ENCODE results near the gene TICAM1.

DNA sequence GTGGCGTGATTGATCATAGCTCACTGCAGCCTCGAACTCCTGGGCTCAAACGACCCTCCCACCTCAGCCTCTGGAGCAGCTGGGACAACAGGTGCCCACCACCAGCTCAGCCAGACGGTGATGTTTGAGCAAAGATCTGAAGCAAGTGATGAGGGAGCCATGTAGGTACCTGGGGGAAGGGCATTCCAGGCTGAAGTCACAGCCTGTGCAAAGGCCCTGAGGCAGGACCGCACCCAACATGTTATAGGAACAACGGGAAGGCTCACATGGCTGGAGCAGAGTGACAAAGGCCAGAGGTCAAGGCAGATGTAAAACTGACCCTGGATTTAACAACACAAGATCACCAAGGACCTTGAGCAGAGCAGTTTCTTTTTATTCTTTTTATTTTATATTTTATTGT, 25.1 kb downstream of the TICAM1 start:
- TF ChIP-seq, protein P1, sequence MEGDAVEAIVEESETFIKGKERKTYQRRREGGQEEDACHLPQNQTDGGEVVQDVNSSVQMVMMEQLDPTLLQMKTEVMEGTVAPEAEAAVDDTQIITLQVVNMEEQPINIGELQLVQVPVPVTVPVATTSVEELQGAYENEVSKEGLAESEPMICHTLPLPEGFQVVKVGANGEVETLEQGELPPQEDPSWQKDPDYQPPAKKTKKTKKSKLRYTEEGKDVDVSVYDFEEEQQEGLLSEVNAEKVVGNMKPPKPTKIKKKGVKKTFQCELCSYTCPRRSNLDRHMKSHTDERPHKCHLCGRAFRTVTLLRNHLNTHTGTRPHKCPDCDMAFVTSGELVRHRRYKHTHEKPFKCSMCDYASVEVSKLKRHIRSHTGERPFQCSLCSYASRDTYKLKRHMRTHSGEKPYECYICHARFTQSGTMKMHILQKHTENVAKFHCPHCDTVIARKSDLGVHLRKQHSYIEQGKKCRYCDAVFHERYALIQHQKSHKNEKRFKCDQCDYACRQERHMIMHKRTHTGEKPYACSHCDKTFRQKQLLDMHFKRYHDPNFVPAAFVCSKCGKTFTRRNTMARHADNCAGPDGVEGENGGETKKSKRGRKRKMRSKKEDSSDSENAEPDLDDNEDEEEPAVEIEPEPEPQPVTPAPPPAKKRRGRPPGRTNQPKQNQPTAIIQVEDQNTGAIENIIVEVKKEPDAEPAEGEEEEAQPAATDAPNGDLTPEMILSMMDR (conservative IDR thresholded peaks at IDR 0.05), result no peak
- TF ChIP-seq EZH2 (IDR thresholded peaks at IDR 0.05; ENCODE audit: low read depth), result no peak

Data from PC-9 (cell line).